ENCODE measurements around the gene TMEM74B. TPM values are rescaled to one million over a fixed set of nuclear protein-coding genes. Genes with fewer than 3 reads are reported as not detected.
A peak's percentile ranks its signal among the peaks of the same experiment; 100 is the strongest.
"Not testable (repeated sequence)": the region's sequence is repeated elsewhere in the genome, so short reads cannot be mapped to it uniquely, and the experiment has no call there.

TMEM74B gene
- total and polyA plus RNA-seq, 9 of the 15 experiments (the other 6 are each of a cell fraction or from before 2014, with no cell fraction given): 0.24 to 19.0 (median 7.5) TPM

DNA sequence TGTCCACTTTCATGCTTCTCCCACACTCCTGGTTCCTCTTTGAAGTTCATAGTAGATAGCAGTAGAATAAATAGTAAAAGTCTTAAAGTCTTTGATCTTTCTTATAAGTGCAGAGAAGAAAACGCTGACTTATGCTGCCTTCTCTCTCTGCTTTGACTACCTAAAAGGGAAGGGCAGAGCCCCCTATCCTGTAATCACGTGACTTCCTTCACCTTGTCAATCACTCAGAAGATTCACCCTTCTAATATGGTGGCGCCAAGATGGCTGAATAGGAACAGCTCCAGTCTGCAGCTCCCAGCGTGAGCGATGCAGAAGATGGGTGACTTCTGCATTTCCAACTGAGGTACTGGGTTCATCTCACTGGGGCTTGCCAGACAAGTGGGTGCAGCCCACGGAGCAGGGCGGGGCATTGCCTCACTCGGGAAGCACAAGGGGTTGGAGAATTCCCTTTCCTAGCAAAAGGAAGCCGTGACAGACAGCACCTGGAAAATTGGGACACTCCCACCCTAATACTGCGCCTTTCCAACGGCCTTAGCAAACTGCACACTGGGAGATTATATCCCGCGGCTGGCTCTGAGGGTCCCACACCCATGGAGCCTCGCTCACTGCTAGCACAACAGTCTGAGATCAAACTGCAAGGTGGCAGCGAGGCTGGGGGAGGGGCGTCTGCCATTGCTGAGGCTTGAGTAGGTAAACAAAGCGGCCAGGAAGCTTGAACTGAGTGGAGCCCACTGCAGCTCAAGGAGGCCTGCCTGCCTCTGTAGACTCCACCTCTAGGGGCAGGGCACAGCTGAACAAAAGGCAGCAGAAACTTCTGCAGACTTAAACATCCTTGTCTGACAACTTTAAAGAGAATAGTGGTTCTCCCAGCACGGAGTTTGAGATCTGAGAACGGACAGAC is 32.0 kb upstream of the TMEM74B start (continued):
- TF ChIP-seq TOE1 (IDR thresholded peaks at IDR 0.05; ENCODE audit: borderline replicate concordance) (peak; percentile 77; the same call in 1 of the 2 replicates), USF2 (CRISPR knock-in tag; IDR thresholded peaks at IDR 0.05) (peak; percentile 25; the same call in 1 of the 2 replicates), CBFA2T2 (conservative IDR thresholded peaks at IDR 0.05) (peak; percentile 44), PKNOX1 (IDR thresholded peaks at IDR 0.05) (peak; percentile 77)
- TF ChIP-seq TOE1 (CRISPR knock-in tag; IDR thresholded peaks at IDR 0.05; ENCODE audit: borderline replicate concordance, low read depth): not testable (repeated sequence)
- TF ChIP-seq, protein P1, sequence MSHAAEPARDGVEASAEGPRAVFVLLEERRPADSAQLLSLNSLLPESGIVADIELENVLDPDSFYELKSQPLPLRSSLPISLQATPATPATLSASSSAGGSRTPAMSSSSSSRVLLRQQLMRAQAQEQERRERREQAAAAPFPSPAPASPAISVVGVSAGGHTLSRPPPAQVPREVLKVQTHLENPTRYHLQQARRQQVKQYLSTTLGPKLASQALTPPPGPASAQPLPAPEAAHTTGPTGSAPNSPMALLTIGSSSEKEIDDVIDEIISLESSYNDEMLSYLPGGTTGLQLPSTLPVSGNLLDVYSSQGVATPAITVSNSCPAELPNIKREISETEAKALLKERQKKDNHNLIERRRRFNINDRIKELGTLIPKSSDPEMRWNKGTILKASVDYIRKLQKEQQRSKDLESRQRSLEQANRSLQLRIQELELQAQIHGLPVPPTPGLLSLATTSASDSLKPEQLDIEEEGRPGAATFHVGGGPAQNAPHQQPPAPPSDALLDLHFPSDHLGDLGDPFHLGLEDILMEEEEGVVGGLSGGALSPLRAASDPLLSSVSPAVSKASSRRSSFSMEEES (CRISPR knock-in tag; IDR thresholded peaks at IDR 0.05): peak; percentile 82

Measured in K562 (cell line).